PFSK-1 (cell line): Measurements from ENCODE around the gene NRG3.

Experiments
- FOXP2 ChIP-seq: optimal IDR thresholded peaks from 2 replicates; pipeline ENCODE3; 2011; ENCODE audit warnings: borderline replicate concordance, control low read depth, inconsistent platforms; ENCODE audit not compliant: insufficient read depth; ENCODE audit errors: extremely low read length, extremely low read depth
- POLR2AphosphoS5 ChIP-seq: IDR thresholded peaks from 2 replicates; pipeline ENCODE4 v1.6.1; 2012; ENCODE audit warnings: low read depth, mild to moderate bottlenecking, control low read depth, low read length, moderate library complexity
- SIN3A ChIP-seq: IDR thresholded peaks from 2 replicates; pipeline ENCODE4 v1.6.1; 2012; ENCODE audit warnings: mild to moderate bottlenecking, low read length, moderate library complexity, borderline replicate concordance; ENCODE audit not compliant: insufficient read depth
- TAF1 ChIP-seq: IDR thresholded peaks from 2 replicates; pipeline ENCODE4 v1.6.1; 2012; ENCODE audit warnings: low read length, control low read depth, borderline replicate concordance; ENCODE audit not compliant: insufficient read depth
- TF ChIP-seq, protein P1 (sequence below), 2 experiments: IDR thresholded peaks; 2 replicates each; pipeline versions ENCODE4 v1.6.1 to v1.8.0; 2011 to 2012; ENCODE audit warnings: low read depth in 2 of 2, low read length in 2 of 2, control low read depth in 1 of 2, inconsistent platforms in 1 of 2, mild to moderate bottlenecking in 1 of 2, moderate library complexity in 1 of 2; ENCODE audit not compliant: insufficient read depth in 1 of 2

Gene NRG3

DNA sequence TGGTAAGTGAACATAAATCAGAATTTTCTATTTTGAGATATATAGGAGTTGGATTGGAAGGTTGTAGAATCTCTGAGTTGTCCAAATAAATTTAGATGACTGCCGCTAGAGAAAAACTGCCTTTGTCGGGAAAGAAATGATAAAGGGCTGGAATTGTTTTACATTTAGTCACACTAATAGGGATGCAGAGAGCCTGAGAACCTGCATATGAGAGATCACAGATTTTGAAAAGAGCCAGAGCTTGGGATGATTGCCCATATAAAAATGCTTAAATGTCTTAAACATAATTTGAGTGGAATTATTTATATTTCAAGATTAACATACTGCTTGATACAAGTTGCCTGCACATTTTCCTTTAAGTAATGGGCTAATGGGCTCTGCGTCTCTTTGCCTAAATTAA, 660.5 kb downstream of the NRG3 start:
- TF ChIP-seq SIN3A (no peak), TAF1 (no peak), POLR2AphosphoS5 (no peak)
- TF ChIP-seq, protein P1, sequence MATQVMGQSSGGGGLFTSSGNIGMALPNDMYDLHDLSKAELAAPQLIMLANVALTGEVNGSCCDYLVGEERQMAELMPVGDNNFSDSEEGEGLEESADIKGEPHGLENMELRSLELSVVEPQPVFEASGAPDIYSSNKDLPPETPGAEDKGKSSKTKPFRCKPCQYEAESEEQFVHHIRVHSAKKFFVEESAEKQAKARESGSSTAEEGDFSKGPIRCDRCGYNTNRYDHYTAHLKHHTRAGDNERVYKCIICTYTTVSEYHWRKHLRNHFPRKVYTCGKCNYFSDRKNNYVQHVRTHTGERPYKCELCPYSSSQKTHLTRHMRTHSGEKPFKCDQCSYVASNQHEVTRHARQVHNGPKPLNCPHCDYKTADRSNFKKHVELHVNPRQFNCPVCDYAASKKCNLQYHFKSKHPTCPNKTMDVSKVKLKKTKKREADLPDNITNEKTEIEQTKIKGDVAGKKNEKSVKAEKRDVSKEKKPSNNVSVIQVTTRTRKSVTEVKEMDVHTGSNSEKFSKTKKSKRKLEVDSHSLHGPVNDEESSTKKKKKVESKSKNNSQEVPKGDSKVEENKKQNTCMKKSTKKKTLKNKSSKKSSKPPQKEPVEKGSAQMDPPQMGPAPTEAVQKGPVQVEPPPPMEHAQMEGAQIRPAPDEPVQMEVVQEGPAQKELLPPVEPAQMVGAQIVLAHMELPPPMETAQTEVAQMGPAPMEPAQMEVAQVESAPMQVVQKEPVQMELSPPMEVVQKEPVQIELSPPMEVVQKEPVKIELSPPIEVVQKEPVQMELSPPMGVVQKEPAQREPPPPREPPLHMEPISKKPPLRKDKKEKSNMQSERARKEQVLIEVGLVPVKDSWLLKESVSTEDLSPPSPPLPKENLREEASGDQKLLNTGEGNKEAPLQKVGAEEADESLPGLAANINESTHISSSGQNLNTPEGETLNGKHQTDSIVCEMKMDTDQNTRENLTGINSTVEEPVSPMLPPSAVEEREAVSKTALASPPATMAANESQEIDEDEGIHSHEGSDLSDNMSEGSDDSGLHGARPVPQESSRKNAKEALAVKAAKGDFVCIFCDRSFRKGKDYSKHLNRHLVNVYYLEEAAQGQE (IDR thresholded peaks at IDR 0.05; ENCODE audit: insufficient read depth in 1 of 2, low read depth in 2 of 2, low read length in 2 of 2) = no peak

DNA sequence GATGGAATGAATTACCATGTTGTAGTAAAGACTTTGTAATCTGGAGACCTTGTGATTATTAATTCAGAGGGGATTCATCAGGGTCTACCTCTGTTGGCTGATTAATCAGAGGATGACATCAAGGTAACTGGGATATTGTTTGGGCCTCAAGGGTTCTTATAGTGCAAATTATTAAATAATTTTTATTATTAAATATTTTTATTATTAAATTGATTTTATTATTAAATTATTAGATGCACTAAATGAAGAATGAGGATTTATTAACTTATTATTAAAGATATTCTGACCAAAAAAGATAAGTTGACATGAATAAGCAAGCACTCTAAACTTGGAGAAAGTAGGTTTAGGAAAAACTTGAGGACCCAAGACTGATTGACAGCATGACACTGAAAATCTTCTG, 661.7 kb downstream of the NRG3 start:
- TF ChIP-seq SIN3A (no peak), TAF1 (no peak), FOXP2 (no peak), POLR2AphosphoS5 (no peak)
- TF ChIP-seq, protein P1 (IDR thresholded peaks at IDR 0.05; ENCODE audit: insufficient read depth in 1 of 2, low read depth in 2 of 2, low read length in 2 of 2) = no peak

DNA sequence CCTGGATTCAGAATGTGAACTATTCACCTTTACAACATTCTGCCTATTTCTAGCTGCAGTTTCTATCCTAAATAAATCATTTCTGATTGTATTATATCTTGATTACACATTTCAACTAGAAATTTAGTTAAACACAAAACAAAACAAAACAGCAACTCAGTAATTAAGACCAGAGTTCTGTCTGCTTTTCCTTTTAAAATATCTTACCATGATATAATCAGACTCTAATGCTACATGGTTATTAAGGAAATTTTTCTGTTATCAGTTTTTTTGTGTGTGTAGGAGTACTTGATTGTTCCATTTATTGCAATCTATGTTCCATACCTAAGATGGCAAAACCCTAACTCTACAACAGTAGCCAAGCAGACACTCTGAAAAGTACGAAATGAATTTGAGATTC, 663.3 kb downstream of the NRG3 start:
- no peak for TF ChIP-seq SIN3A
- TF ChIP-seq, protein P1 (IDR thresholded peaks at IDR 0.05; ENCODE audit: insufficient read depth in 1 of 2, low read depth in 2 of 2, low read length in 2 of 2) = no peak
- no peak for TF ChIP-seq POLR2AphosphoS5
- no peak for TF ChIP-seq FOXP2
- no peak for TF ChIP-seq TAF1

DNA sequence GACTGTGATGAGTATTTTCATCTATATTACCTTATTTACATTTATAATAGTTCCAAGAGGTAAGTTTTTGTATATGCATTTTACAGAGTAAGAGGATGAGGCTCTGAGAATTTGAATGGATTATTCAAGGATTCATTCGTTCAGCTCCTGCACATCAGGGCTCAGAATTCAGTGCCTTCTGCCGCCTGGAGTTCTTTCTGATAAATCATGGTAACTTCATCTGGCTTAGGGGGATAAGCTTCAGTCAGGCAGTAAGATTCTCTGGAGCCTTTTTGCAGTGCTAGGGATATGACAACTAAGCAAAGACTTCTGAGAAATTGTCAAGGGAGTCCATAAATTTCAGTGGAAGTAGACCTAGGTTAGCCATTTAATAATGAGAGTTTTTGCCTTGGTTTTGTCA, 668.6 kb downstream of the NRG3 start:
- no peak for TF ChIP-seq POLR2AphosphoS5
- TF ChIP-seq, protein P1 (IDR thresholded peaks at IDR 0.05; ENCODE audit: insufficient read depth in 1 of 2, low read depth in 2 of 2, low read length in 2 of 2) = no peak

DNA sequence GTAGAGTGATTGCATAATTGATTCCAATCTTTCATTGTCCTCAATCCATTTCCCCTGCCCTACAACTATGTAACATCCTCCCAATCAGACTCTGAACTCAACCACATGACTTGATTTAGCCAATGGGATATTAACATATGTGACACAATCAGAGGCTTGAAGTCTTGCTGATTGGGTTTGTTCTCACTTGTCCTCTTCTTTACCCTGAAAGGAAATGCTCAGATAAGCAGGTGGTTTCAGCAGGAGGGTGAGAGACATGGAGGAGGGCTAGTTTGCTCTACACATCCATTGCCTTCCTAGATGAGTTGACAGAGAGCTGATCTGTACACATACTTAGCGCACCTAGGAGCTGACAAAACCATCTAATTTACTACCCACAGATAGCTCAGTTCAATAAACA, 669.4 kb downstream of the NRG3 start:
- no peak for TF ChIP-seq SIN3A

DNA sequence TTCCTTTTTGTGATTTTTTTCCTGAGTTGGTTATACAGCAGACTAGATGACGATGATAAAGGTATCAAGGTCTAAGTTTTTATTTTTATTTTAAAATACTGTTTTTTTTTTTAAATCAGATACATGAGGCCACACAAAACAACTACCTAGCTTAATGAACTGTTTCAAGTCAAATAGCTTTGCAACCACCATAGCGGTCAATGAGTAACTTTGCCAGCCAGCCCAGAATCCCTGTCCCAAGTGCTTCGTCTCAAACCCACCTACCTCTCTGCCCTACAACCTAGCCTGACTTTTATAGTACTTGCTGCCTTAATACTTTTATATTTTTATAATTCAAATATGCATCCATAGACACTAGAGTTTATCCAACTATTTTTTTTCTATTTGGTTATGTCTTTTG, 676.5 kb downstream of the NRG3 start:
- TF ChIP-seq TAF1 = no peak
- TF ChIP-seq POLR2AphosphoS5 = no peak
- no peak for TF ChIP-seq SIN3A
- no peak for TF ChIP-seq FOXP2
